ENCODE measurements around the gene CFAP298.

DNA sequence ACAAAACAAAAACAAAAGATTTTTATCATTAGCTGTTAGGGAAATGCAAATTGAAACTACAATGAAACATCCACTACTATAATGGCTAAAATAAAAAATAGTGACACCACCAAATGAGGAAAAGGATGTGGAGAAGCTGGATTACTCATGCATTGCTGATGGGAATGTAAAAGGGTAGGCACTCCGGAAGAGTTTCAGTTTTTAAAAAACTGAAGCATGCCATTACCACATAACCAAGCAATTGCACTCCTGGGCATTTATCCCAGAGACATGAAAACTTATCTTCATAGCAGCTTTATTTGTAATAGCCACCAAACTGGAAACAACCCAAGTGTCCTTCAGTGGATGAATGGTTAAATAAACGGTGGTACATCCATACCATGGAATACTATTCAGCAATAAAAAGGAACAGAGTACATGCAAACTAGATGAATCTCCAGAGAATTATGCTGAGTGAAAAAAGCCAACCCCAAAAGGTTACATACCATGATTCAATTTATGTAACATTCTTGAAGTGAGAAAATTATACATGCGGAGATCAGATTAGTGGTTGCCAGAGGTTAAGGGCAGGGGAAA is 14.5 kb upstream of the CFAP298 start:
- TF ChIP-seq RAD21 (IDR thresholded peaks at IDR 0.05; ENCODE audit: insufficient read depth, low read depth, low read length) (no peak), POLR2AphosphoS5 (IDR thresholded peaks at IDR 0.05; ENCODE audit: low read length) (no peak), HCFC1 (IDR thresholded peaks at IDR 0.05; ENCODE audit: low read length) (no peak), RELA (IDR thresholded peaks at IDR 0.05; ENCODE audit: borderline replicate concordance, partially characterized antibody) (no peak), YBX1 (IDR thresholded peaks at IDR 0.05) (no peak)
- TF ChIP-seq, protein P1, sequence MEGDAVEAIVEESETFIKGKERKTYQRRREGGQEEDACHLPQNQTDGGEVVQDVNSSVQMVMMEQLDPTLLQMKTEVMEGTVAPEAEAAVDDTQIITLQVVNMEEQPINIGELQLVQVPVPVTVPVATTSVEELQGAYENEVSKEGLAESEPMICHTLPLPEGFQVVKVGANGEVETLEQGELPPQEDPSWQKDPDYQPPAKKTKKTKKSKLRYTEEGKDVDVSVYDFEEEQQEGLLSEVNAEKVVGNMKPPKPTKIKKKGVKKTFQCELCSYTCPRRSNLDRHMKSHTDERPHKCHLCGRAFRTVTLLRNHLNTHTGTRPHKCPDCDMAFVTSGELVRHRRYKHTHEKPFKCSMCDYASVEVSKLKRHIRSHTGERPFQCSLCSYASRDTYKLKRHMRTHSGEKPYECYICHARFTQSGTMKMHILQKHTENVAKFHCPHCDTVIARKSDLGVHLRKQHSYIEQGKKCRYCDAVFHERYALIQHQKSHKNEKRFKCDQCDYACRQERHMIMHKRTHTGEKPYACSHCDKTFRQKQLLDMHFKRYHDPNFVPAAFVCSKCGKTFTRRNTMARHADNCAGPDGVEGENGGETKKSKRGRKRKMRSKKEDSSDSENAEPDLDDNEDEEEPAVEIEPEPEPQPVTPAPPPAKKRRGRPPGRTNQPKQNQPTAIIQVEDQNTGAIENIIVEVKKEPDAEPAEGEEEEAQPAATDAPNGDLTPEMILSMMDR (IDR thresholded peaks at IDR 0.05 in 2 of 3, conservative IDR thresholded peaks at IDR 0.05 in 1 of 3; ENCODE audit: control insufficient read depth in 2 of 3, extremely low read depth in 1 of 3, insufficient read depth in 1 of 3, low read depth in 3 of 3, low read length in 3 of 3), result no peak
- TF ChIP-seq, protein P2, sequence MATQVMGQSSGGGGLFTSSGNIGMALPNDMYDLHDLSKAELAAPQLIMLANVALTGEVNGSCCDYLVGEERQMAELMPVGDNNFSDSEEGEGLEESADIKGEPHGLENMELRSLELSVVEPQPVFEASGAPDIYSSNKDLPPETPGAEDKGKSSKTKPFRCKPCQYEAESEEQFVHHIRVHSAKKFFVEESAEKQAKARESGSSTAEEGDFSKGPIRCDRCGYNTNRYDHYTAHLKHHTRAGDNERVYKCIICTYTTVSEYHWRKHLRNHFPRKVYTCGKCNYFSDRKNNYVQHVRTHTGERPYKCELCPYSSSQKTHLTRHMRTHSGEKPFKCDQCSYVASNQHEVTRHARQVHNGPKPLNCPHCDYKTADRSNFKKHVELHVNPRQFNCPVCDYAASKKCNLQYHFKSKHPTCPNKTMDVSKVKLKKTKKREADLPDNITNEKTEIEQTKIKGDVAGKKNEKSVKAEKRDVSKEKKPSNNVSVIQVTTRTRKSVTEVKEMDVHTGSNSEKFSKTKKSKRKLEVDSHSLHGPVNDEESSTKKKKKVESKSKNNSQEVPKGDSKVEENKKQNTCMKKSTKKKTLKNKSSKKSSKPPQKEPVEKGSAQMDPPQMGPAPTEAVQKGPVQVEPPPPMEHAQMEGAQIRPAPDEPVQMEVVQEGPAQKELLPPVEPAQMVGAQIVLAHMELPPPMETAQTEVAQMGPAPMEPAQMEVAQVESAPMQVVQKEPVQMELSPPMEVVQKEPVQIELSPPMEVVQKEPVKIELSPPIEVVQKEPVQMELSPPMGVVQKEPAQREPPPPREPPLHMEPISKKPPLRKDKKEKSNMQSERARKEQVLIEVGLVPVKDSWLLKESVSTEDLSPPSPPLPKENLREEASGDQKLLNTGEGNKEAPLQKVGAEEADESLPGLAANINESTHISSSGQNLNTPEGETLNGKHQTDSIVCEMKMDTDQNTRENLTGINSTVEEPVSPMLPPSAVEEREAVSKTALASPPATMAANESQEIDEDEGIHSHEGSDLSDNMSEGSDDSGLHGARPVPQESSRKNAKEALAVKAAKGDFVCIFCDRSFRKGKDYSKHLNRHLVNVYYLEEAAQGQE (IDR thresholded peaks at IDR 0.05; ENCODE audit: low read depth, low read length), result no peak
